ENCODE measurements around the gene PKN2. TPM values are rescaled to one million over a fixed set of nuclear protein-coding genes. Genes with fewer than 3 reads are reported as not detected.

The PKN2 gene
- total RNA-seq, 1 experiment from 2014 or later, result 74.1 TPM

- Histone ChIP-seq H3K27ac (ENCODE audit: low read length) (no peak overlapping the region), H3K36me3 (ENCODE audit: control insufficient read depth, insufficient read depth, low read length) (no peaks in the 10 kb centered on the region), H3K9me3 (ENCODE audit: control insufficient read depth, insufficient read depth, low read depth, low read length) (peaks cover 8% of the 10 kb centered on the region; the same call in 1 of the 2 replicates), H3K4me3 (ENCODE audit: low read depth in 2 of 2, low read length in 2 of 2) (no peak overlapping the region), H3K4me1 (ENCODE audit: control insufficient read depth, insufficient read depth, low read length) (peaks cover 14% of the 10 kb centered on the region), H3K27me3 (ENCODE audit: control insufficient read depth, insufficient read depth, low read length) (no peaks in the 10 kb centered on the region)
- intact Hi-C loops (cut with micrococcal nuclease; ENCODE audit: unreplicated experiment) (no loop called here), in situ Hi-C loops (cut with HindIII; ENCODE audit: low pct_unique_long_range_greater_than_20kb, low sequenced_read_pairs) (no loop called here)
- DNase-seq (ENCODE audit: low read depth, low spot score) (no peak), ATAC-seq (no peak)
- BruUV-seq (replicated peaks), result no TSS peak
- TF ChIP-seq, protein P1, sequence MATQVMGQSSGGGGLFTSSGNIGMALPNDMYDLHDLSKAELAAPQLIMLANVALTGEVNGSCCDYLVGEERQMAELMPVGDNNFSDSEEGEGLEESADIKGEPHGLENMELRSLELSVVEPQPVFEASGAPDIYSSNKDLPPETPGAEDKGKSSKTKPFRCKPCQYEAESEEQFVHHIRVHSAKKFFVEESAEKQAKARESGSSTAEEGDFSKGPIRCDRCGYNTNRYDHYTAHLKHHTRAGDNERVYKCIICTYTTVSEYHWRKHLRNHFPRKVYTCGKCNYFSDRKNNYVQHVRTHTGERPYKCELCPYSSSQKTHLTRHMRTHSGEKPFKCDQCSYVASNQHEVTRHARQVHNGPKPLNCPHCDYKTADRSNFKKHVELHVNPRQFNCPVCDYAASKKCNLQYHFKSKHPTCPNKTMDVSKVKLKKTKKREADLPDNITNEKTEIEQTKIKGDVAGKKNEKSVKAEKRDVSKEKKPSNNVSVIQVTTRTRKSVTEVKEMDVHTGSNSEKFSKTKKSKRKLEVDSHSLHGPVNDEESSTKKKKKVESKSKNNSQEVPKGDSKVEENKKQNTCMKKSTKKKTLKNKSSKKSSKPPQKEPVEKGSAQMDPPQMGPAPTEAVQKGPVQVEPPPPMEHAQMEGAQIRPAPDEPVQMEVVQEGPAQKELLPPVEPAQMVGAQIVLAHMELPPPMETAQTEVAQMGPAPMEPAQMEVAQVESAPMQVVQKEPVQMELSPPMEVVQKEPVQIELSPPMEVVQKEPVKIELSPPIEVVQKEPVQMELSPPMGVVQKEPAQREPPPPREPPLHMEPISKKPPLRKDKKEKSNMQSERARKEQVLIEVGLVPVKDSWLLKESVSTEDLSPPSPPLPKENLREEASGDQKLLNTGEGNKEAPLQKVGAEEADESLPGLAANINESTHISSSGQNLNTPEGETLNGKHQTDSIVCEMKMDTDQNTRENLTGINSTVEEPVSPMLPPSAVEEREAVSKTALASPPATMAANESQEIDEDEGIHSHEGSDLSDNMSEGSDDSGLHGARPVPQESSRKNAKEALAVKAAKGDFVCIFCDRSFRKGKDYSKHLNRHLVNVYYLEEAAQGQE (IDR thresholded peaks at IDR 0.05; ENCODE audit: insufficient read depth in 1 of 2, low read depth in 2 of 2, low read length in 1 of 2), result no peak
- TF ChIP-seq POLR2AphosphoS5 (IDR thresholded peaks at IDR 0.05; ENCODE audit: low read depth, low read length) (no peak), CTCF (IDR thresholded peaks at IDR 0.05) (no peak), TCF7L2 (IDR thresholded peaks at IDR 0.05; ENCODE audit: low read depth, low read length) (no peak), SIN3A (IDR thresholded peaks at IDR 0.05; ENCODE audit: borderline replicate concordance, insufficient read depth, low read depth, low read length) (no peak)
- POLR2A ChIA-PET, result interaction anchor here (0.7 kb wide), 1 partner anchor 80 kb away, joined by 4 read pairs; no protein-coding TSS in a partner anchor
- CTCF ChIA-PET, result interaction anchor here (0.7 kb wide), 2 partner anchors 17 to 169 kb away, joined by 3 read pairs; no protein-coding TSS in a partner anchor
Measured at GRCh38 chr1:88735909-88736308, 51.8 kb downstream of the PKN2 start.

GRCh38 chr1:88736633-88737248 lies 52.7 kb downstream of the PKN2 start:
- peak; percentile 69 for ATAC-seq
- ChIA-PET POLR2A (no interaction called here), CTCF (no interaction called here)
- intact Hi-C loops (cut with micrococcal nuclease; ENCODE audit: unreplicated experiment) (no loop called here), in situ Hi-C loops (cut with HindIII; ENCODE audit: low pct_unique_long_range_greater_than_20kb, low sequenced_read_pairs) (no loop called here)
- no peak for TF ChIP-seq SIN3A (IDR thresholded peaks at IDR 0.05; ENCODE audit: borderline replicate concordance, insufficient read depth, low read depth, low read length)
- TF ChIP-seq, protein P1 (IDR thresholded peaks at IDR 0.05; ENCODE audit: insufficient read depth in 1 of 2, low read depth in 2 of 2, low read length in 1 of 2), result no peak
- TF ChIP-seq POLR2AphosphoS5 (IDR thresholded peaks at IDR 0.05; ENCODE audit: low read depth, low read length), result no peak
- peak; percentile 72 for TF ChIP-seq CTCF (IDR thresholded peaks at IDR 0.05)
- TF ChIP-seq TCF7L2 (IDR thresholded peaks at IDR 0.05; ENCODE audit: low read depth, low read length), result no peak
- Histone ChIP-seq H3K4me3 (ENCODE audit: low read depth in 2 of 2, low read length in 2 of 2) (no peak overlapping the region), H3K4me1 (ENCODE audit: control insufficient read depth, insufficient read depth, low read length) (peaks cover 7% of the 10 kb centered on the region), H3K36me3 (ENCODE audit: control insufficient read depth, insufficient read depth, low read length) (no peaks in the 10 kb centered on the region; the same call in 1 of the 2 replicates), H3K9me3 (ENCODE audit: control insufficient read depth, insufficient read depth, low read depth, low read length) (peaks cover 8% of the 10 kb centered on the region; the same call in 1 of the 2 replicates), H3K27me3 (ENCODE audit: control insufficient read depth, insufficient read depth, low read length) (no peaks in the 10 kb centered on the region), H3K27ac (ENCODE audit: low read length) (no peak overlapping the region)
- DNase-seq (ENCODE audit: low read depth, low spot score), result no peak
- no TSS peak for BruUV-seq (replicated peaks)
